Stimulated activated CD8-positive, alpha-beta memory T cell treated with anti-CD3 and anti-CD28 coated beads, Interleukin-7, amount 100 ng/mL, for 1 hour (primary cell): ENCODE results near the gene COL25A1.

Source experiments
- DNase-seq, 2 donors: peaks; one replicate each; pipeline ENCODE4 v3.0.0-alpha.2; 2020; ENCODE audit warnings: low read depth in 2 of 2

The COL25A1 gene

DNA sequence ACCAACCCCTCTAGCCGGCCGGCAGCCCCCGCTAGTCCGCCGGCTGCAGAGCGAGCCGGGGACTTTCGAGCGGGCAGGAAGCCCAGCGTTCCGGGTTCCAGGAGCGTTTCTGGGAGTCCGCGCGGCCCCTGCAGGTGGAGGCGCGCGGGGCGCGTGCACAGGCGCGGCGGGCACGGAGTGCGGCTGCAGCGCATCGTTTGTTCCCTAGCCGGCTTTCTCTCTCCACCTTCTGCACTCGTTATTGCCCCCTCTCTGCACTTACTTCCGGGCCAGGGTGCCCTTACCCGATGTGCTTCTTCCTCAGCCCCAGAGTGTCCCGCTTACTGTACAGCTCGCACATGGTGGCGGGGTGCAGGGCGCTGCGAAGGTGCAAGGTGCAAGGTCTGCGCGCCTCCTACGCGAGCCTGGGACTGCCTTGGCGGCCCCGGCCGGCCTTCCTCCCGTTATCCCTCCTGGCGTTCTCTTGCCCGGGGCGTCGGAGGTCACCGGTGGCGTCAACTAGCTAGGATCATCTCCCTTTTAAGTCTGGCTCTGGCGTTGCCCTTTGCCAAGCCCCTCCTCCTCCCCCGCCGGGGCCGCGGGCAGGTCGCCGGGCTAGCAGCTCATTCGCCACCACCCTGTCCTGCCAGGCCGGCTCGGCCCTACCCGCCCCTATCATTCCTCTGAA, 539.8 kb downstream of the COL25A1 start, which contains the start of gene ETNPPL:
Gene ETNPPL, minus strand, starts transcription at position 495 of the 667 bp plus-strand sequence. Its CDS starts 155 bp downstream, at position 340.
- no peak for DNase-seq
